Right lobe of liver (tissue), 6 donors: Measurements from ENCODE around the gene VENTX. TPM values are rescaled to one million over a fixed set of nuclear protein-coding genes. Genes with fewer than 3 reads are reported as not detected.
A peak's percentile ranks its signal among the peaks of the same experiment; 100 is the strongest.

ENCODE experiments used
- ATAC-seq, 4 donors: fragments of 200-7000 bp; cut with Tn5 transposase; one replicate each; pipeline ENCODE4 v1.9.1; 2020; ENCODE audit warnings: mild to moderate bottlenecking in 4 of 4, moderate library complexity in 4 of 4
- DNase-seq, 3 donors: peaks; one replicate each; pipeline ENCODE4 v3.0.0-alpha.2; 2020
- H3K27ac ChIP-seq, 3 donors: fragments of 200-600 bp; one replicate each; pipeline ENCODE4 v1.8.0; 2022
- H3K27me3 ChIP-seq, 2 donors: fragments of 200-600 bp; one replicate each; pipeline ENCODE4 v1.8.0; 2022
- H3K36me3 ChIP-seq, 4 donors: fragments of 200-600 bp; sonication (generic) in 1 of 4; one replicate each; pipeline versions ENCODE4 v1.5.1 to v1.8.0; 2017 to 2022; ENCODE audit warnings: control low read depth in 1 of 4
- H3K4me1 ChIP-seq, 4 donors: fragments of 200-600 bp; sonication (generic) in 1 of 4; one replicate each; pipeline versions ENCODE4 v1.5.1 to v1.8.0; 2017 to 2022; ENCODE audit warnings: control low read depth in 1 of 4
- H3K4me3 ChIP-seq, 3 donors: fragments of 200-600 bp; one replicate each; pipeline ENCODE4 v1.8.0; 2022
- H3K9me3 ChIP-seq, 4 donors: fragments of 200-600 bp; sonication (generic) in 1 of 4; one replicate each; pipeline versions ENCODE4 v1.5.1 to v1.8.0; 2017 to 2022; ENCODE audit warnings: control low read depth in 1 of 4
- POLR2A ChIP-seq: fragments of 450-650 bp; IDR thresholded peaks from one replicate; pipeline ENCODE4 v1.6.1; 2017; ENCODE audit warnings: antibody characterized with exemption, mild to moderate bottlenecking
- whole genome bisulfite sequencing: methylation state at CpG from one replicate; pipeline ENCODE4 v1.1.6; 2018; ENCODE audit warnings: low coverage, low lambda C conversion rate; ENCODE audit not compliant: insufficient coverage; ENCODE audit errors: missing lambda C conversion rate; 5-methylcytosine and 5-hydroxymethylcytosine counted together
- intact Hi-C, 2 donors: fragments of 100-400 bp; cut with DNase I; formaldehyde crosslinking; loops; one replicate each; pipeline versions ENCODE4 v1.11.2 to v1.14.1; 2022
- total RNA-seq, 6 experiments: library from RNA; depleted of rRNA in 2 of 6; stranded (reverse); fragments of >200 nt in 2 of 6; fragmentation: NEBNext Ultra II Directional in 3 of 6; extraction: Animal tissue kit (Norgen Biotek cat#: 25700) in 3 of 6; gene quantifications; one replicate each; pipeline versions ENCODE4 v1.1.0 to v1.2.4, GENCODE V29; 2016 to 2023
- TF ChIP-seq, protein P1 (sequence below), 4 donors: fragments of 200-600 bp in 3 of 4; fragments of 450-650 bp in 1 of 4; IDR thresholded peaks; one replicate each; pipeline versions ENCODE4 v1.5.1 to v1.8.0; 2016 to 2022; ENCODE audit warnings: antibody characterized with exemption in 4 of 4, mild to moderate bottlenecking in 2 of 4
- donor health status: DM: no; HTN: yes; CAD: no.
- donor health status: DM: no; HTN: no; CAD: no.
- donor health status: DM: no; HTN: no; CAD: no.
- donor health status: DM: no; HTN: yes; CAD: no.
- donor health status: DM: no; HTN: yes; CAD: no.

VENTX gene
- total RNA-seq, 6 experiments from 2014 or later: 0.09 to 0.38 (median 0.19) TPM

DNA sequence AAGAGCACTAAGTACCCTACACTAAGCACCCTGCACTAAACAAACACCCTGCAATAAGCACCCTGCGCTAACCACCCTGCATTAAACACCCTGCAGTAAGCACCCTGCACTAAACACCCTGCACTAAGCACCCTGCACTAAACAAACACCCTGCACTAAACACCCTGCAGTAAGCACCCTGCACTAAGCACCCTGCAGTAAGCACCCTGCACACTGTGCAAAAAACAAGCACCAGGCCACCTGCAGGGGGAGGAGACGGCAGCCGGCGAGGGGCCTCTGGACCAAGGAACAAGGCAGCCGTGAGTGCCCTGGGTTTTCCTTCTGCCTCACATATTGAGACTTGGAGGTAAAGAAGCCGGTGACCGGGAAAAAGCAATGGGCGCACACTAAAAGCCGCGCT, 47.4 kb upstream of the VENTX start:
- H3K27ac ChIP-seq: no peak overlapping the region
- no peaks in the 10 kb centered on the region for H3K9me3 ChIP-seq
- WGBS: 85% methylated on average over 8 of the region's 10 CpGs
- no peak for TF ChIP-seq POLR2A
- TF ChIP-seq, protein P1, sequence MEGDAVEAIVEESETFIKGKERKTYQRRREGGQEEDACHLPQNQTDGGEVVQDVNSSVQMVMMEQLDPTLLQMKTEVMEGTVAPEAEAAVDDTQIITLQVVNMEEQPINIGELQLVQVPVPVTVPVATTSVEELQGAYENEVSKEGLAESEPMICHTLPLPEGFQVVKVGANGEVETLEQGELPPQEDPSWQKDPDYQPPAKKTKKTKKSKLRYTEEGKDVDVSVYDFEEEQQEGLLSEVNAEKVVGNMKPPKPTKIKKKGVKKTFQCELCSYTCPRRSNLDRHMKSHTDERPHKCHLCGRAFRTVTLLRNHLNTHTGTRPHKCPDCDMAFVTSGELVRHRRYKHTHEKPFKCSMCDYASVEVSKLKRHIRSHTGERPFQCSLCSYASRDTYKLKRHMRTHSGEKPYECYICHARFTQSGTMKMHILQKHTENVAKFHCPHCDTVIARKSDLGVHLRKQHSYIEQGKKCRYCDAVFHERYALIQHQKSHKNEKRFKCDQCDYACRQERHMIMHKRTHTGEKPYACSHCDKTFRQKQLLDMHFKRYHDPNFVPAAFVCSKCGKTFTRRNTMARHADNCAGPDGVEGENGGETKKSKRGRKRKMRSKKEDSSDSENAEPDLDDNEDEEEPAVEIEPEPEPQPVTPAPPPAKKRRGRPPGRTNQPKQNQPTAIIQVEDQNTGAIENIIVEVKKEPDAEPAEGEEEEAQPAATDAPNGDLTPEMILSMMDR (IDR thresholded peaks at IDR 0.05): no peak
- H3K27me3 ChIP-seq: no peaks in the 10 kb centered on the region
- no peaks in the 10 kb centered on the region for H3K4me1 ChIP-seq
- DNase-seq: no peak
- H3K4me3 ChIP-seq: no peak overlapping the region
- H3K36me3 ChIP-seq: no peaks in the 10 kb centered on the region
- intact Hi-C loops: no loop called here
- ATAC-seq: no peak

DNA sequence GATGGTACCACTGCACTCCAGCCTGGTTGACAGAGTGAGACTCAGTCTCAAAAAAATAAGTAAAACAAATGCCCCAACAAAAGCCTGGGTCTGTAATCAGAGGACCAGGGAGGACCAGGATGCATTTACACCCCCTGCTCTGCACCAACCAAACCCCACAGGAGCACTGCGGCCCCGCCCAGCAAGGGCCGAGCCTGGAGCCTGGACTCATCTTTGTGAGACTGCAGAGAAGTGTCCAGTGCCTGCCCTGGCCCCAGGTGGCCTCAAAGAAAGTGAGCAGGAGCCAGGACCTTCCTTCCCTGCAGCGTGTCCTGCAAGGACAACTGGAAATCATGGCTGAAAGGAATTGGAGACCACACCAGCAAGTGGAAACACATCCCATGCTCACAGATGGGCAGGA, 46.0 kb upstream of the VENTX start:
- no peaks in the 10 kb centered on the region for H3K4me1 ChIP-seq
- no peaks in the 10 kb centered on the region for H3K9me3 ChIP-seq
- ATAC-seq (no peak), DNase-seq (no peak)
- no peak for TF ChIP-seq POLR2A
- TF ChIP-seq, protein P1 (IDR thresholded peaks at IDR 0.05): no peak
- no peak overlapping the region for H3K4me3 ChIP-seq
- no peaks in the 10 kb centered on the region for H3K27me3 ChIP-seq
- no peaks in the 10 kb centered on the region for H3K36me3 ChIP-seq
- intact Hi-C loops: no loop called here
- H3K27ac ChIP-seq: no peak overlapping the region
- WGBS: no CpG with 5 or more reads among the region's 4 CpGs

DNA sequence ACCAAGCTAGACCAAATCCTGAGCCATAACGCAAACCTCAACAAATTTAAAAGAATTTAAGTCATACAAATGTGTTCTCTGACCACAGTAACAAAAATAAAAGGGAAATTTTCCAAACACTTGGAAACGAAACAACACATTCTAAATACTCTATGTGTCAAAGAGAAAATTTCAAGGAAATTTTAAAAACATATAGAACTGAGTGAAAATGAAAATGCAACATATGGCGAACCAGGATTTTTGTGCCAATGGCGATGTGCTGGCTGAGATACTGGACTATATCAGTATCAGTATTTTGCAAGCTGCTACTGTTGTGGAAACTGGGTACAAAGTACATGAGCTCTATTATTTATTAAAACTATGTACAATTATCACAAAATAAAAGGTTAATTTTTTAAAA, 43.5 kb upstream of the VENTX start:
- Histone ChIP-seq H3K9me3 (no peaks in the 10 kb centered on the region), H3K4me1 (no peaks in the 10 kb centered on the region), H3K27me3 (no peaks in the 10 kb centered on the region), H3K4me3 (no peak overlapping the region), H3K27ac (no peak overlapping the region), H3K36me3 (no peaks in the 10 kb centered on the region)
- DNase-seq: no peak
- WGBS: 73% methylated on average over 4 of the region's 4 CpGs
- TF ChIP-seq, protein P1 (IDR thresholded peaks at IDR 0.05): no peak
- no peak for TF ChIP-seq POLR2A
- intact Hi-C loops: no loop called here
- no peak for ATAC-seq

DNA sequence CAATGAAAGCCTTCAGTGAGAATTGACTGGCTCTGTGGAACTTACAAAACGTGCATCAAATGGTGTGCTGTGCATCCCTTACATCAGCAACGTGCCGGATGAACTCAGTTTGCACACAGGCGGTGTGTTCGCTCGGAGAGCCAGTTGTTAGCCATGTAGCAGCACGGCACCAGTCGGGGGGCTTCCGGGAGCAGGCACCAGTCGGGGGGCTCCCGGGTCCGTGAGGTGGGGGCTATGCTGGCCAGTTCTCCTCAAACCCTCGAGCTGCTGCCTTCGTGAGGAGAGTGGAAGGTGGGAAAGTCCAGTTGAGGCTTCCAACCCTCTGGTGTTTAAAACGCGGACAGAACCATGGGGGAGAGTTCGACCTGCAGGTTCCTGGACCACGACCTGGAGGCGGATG, 42.6 kb upstream of the VENTX start:
- H3K36me3 ChIP-seq: no peaks in the 10 kb centered on the region
- no peak overlapping the region for H3K27ac ChIP-seq
- no peaks in the 10 kb centered on the region for H3K4me1 ChIP-seq
- H3K9me3 ChIP-seq: no peaks in the 10 kb centered on the region
- WGBS: 59% methylated on average over 2 of the region's 19 CpGs
- no peak overlapping the region for H3K4me3 ChIP-seq
- TF ChIP-seq, protein P1 (IDR thresholded peaks at IDR 0.05): no peak
- no peak for TF ChIP-seq POLR2A
- intact Hi-C loops: no loop called here
- H3K27me3 ChIP-seq: no peaks in the 10 kb centered on the region
- DNase-seq: peak in 1 of 3 donors; percentile 11
- no peak for ATAC-seq

DNA sequence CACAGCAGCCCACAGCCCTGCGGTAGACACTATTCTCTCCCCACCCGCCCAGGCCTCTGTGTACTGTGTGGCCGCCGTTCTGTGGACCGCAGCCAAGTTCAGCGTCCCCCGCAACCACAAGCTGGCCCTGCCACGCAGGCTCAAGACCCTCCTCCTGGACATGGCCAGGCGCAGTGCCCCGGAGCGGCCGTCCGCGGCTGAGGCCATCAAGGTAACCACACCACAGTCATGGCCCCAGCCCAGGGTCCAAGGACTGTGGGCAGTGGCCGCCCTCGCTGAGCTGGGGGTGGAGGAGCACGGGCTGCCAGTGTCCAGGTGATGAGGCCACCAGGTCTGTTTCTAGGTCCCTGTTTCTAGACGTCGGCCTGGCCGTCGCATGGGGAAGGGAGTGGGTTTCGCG, 42.0 kb upstream of the VENTX start:
- DNase-seq: peak in 1 of 3 donors; percentile 11
- intact Hi-C loops: no loop called here
- WGBS: no CpG with 5 or more reads among the region's 23 CpGs
- no peak for TF ChIP-seq POLR2A
- TF ChIP-seq, protein P1 (IDR thresholded peaks at IDR 0.05): no peak
- no peak for ATAC-seq
- H3K27ac ChIP-seq: no peak overlapping the region
- H3K9me3 ChIP-seq: no peaks in the 10 kb centered on the region
- no peaks in the 10 kb centered on the region for H3K27me3 ChIP-seq
- no peak overlapping the region for H3K4me3 ChIP-seq
- no peaks in the 10 kb centered on the region for H3K36me3 ChIP-seq
- no peaks in the 10 kb centered on the region for H3K4me1 ChIP-seq
